Activated CD4-positive, CD25-positive, alpha-beta regulatory T cell treated with anti-CD3 and anti-CD28 coated beads, Interleukin-2, amount 50 U/mL, for 72 hours (primary cell): ENCODE data around the gene TAB2.

Experiments
- DNase-seq: peaks from one replicate; pipeline ENCODE4 v3.0.0; 2021

Gene TAB2

GRCh38 chr6:149379977-149380376, 62.5 kb downstream of the TAB2 start:
- DNase-seq = no peak

- DNase-seq = no peak
Measured at GRCh38 chr6:149380523-149380922, 63.0 kb downstream of the TAB2 start.

- DNase-seq = no peak
Measured at GRCh38 chr6:149383371-149383770, 65.9 kb downstream of the TAB2 start.

GRCh38 chr6:149384464-149384863, 67.0 kb downstream of the TAB2 start:
- DNase-seq = no peak

- DNase-seq = no peak
Measured at GRCh38 chr6:149385998-149386646, 68.6 kb downstream of the TAB2 start.

- no peak for DNase-seq
Measured at GRCh38 chr6:149387779-149388512, 70.4 kb downstream of the TAB2 start.

GRCh38 chr6:149389509-149390297, 72.2 kb downstream of the TAB2 start:
- DNase-seq = no peak

GRCh38 chr6:149392093-149392492, 74.6 kb downstream of the TAB2 start:
- no peak for DNase-seq

GRCh38 chr6:149392535-149392934, 75.0 kb downstream of the TAB2 start:
- DNase-seq = no peak

GRCh38 chr6:149393002-149393679, 75.6 kb downstream of the TAB2 start:
- no peak for DNase-seq

GRCh38 chr6:149395185-149395584, 77.7 kb downstream of the TAB2 start:
- DNase-seq = no peak

GRCh38 chr6:149397384-149397783, 79.9 kb downstream of the TAB2 start:
- no peak for DNase-seq

- no peak for DNase-seq
Measured at GRCh38 chr6:149400050-149400449, 82.5 kb downstream of the TAB2 start, which contains the start of gene SUMO4. Gene SUMO4, plus strand, starts transcription at chr6:149400262. Its CDS starts 130 bp downstream, at chr6:149400392.

GRCh38 chr6:149403534-149403933, 86.0 kb downstream of the TAB2 start:
- no peak for DNase-seq

GRCh38 chr6:149405823-149406765, 88.6 kb downstream of the TAB2 start:
- DNase-seq = no peak

GRCh38 chr6:149409617-149410016, 92.1 kb downstream of the TAB2 start:
- no peak for DNase-seq

GRCh38 chr6:149410557-149410956, 93.0 kb downstream of the TAB2 start:
- no peak for DNase-seq

GRCh38 chr6:149414009-149414408, 96.5 kb downstream of the TAB2 start:
- no peak for DNase-seq

- no peak for DNase-seq
Measured at GRCh38 chr6:149414821-149415220, 97.3 kb downstream of the TAB2 start.

- DNase-seq = no peak
Measured at GRCh38 chr6:149419696-149420404, 102.3 kb downstream of the TAB2 start.

GRCh38 chr6:149421132-149421531, 103.6 kb downstream of the TAB2 start:
- no peak for DNase-seq
